Activated CD4-positive, alpha-beta T cell treated with anti-CD3 and anti-CD28 coated beads, Interleukin-2, Interleukin-6, amounts not matched to agents 100 ng/mL and 50 ng/mL, durations not matched to agents 16 hours and 8 hours (primary cell): ENCODE results near the gene CYP2A7.
"Not testable (repeated sequence)": the region's sequence is repeated elsewhere in the genome, so short reads cannot be mapped to it uniquely, and the experiment has no call there.

Experiments used
- DNase-seq: peaks from one replicate; pipeline ENCODE4 v3.0.0-alpha.2; 2020

CYP2A7 gene

GRCh38 chr19:40896843-40897789, 15.1 kb upstream of the CYP2A7 start:
- DNase-seq: peak; percentile 62

- no peak for DNase-seq
Measured at GRCh38 chr19:40896418-40896796, 14.4 kb upstream of the CYP2A7 start.

- no peak for DNase-seq
Measured at GRCh38 chr19:40893112-40893511, 11.1 kb upstream of the CYP2A7 start.

- no peak for DNase-seq
Measured at GRCh38 chr19:40889366-40889765, 7.3 kb upstream of the CYP2A7 start.

GRCh38 chr19:40888191-40888590, 6.2 kb upstream of the CYP2A7 start:
- DNase-seq: no peak

GRCh38 chr19:40884187-40884931, 2.3 kb upstream of the CYP2A7 start:
- DNase-seq: not testable (repeated sequence)

GRCh38 chr19:40879349-40879748, 2.7 kb downstream of the CYP2A7 start:
- DNase-seq: not testable (repeated sequence)

GRCh38 chr19:40875526-40875951, 6.5 kb downstream of the CYP2A7 start:
- DNase-seq: peak; percentile 93

GRCh38 chr19:40874874-40875273, 7.2 kb downstream of the CYP2A7 start:
- not testable (repeated sequence) for DNase-seq

- DNase-seq: not testable (repeated sequence)
Measured at GRCh38 chr19:40873873-40874272, 8.2 kb downstream of the CYP2A7 start.

GRCh38 chr19:40872209-40872608, 9.8 kb downstream of the CYP2A7 start:
- no peak for DNase-seq

GRCh38 chr19:40867701-40868100, 14.3 kb downstream of the CYP2A7 start:
- no peak for DNase-seq

- not testable (repeated sequence) for DNase-seq
Measured at GRCh38 chr19:40864739-40865496, 17.1 kb downstream of the CYP2A7 start.

GRCh38 chr19:40862785-40863184, 19.2 kb downstream of the CYP2A7 start:
- DNase-seq: no peak

- no peak for DNase-seq
Measured at GRCh38 chr19:40862333-40862732, 19.7 kb downstream of the CYP2A7 start.

GRCh38 chr19:40858109-40858508, 23.9 kb downstream of the CYP2A7 start:
- DNase-seq: no peak

GRCh38 chr19:40852467-40853152, 29.4 kb downstream of the CYP2A7 start:
- not testable (repeated sequence) for DNase-seq

GRCh38 chr19:40850277-40850676, 31.8 kb downstream of the CYP2A7 start, which contains the start of gene CYP2A6:
Gene CYP2A6, minus strand, starts transcription at chr19:40850447. Its CDS starts 21 bp downstream, at chr19:40850426.
- DNase-seq: not testable (repeated sequence)

- DNase-seq: not testable (repeated sequence)
Measured at GRCh38 chr19:40846722-40847121, 35.3 kb downstream of the CYP2A7 start.

- peak; percentile 60 for DNase-seq
Measured at GRCh38 chr19:40843653-40844052, 38.4 kb downstream of the CYP2A7 start.

GRCh38 chr19:40842997-40843652, 38.9 kb downstream of the CYP2A7 start:
- DNase-seq: not testable (repeated sequence)

- not testable (repeated sequence) for DNase-seq
Measured at GRCh38 chr19:40842012-40842411, 40.0 kb downstream of the CYP2A7 start.
